ENCODE data around the gene ZNF497. TPM values are rescaled to one million over a fixed set of nuclear protein-coding genes. Genes with fewer than 3 reads are reported as not detected.
A peak's percentile ranks its signal among the peaks of the same experiment; 100 is the strongest.
"Not testable (repeated sequence)": the region's sequence is repeated elsewhere in the genome, so short reads cannot be mapped to it uniquely, and the experiment has no call there.

The ZNF497 gene
- total and polyA plus RNA-seq, 12 donors, result 0.14 to 0.73 (median 0.30) TPM; not detected in 1

- ATAC-seq, result peak in 6 of 8 donors; percentile 2 to 40 (median 6)
- WGBS, 2 donors, result 11 to 14% methylated on average over 22 of the region's 22 CpGs
- intact Hi-C loops (cut with DNase I), result loop anchor here in 1 of 10 donors (1.0 kb wide), 1 partner anchor 33 kb away; the partner anchor contains the start of gene ZNF132
Measured at GRCh38 chr19:58407658-58408151, 45.2 kb upstream of the ZNF497 start.

DNA sequence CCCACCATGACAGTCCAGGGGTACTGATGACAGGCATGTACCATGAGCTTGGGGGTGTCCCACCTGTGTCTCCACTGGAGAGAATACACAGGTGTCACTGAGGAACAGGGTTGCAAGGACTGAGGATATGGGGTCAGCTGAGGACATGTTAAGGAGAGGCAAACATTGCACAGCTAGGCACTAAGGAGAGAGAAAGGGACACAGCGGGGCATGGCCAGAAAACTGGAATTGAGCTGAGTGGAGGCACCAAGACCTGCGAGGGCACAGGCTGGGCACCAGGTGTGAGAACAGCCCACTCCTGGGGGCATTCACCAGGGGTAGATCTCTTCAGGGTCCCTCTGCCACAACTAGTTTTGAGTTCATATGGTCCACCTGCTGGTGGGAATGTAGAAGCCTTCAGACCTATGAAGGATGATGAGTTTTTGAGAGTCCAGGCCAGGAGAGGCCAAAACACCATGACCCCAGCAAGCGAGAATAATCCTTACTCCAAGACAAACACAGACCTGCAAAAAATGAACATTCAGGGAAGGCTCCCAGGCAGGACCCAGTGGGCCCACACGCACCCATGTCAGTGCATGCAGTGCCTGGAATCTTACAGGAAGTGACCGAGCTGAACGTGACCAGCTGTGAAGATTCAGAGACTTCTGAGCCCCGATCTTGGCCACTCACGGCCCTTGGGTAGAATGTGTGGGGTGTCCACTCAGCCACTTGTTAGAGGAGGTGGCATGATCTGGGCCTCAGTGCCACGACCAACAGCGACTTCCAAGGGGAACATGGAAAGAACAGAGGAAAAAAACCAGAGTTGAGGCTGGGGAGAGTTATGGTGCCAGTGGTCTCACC lies 44.5 kb upstream of the ZNF497 start:
- Histone ChIP-seq H3K36me3 (peaks cover 0 to 6% (median 0%) of the 10 kb centered on the region in 9 donors), H3K27me3 (no peaks in the 10 kb centered on the region), H3K27ac (peak overlapping the region in 6 of 10 donors; percentile 90 to 94 (median 92)), H3K9me3 (no peaks in the 10 kb centered on the region), H3K4me3 (peak overlapping the region in 8 of 10 donors; percentile 79 to 100 (median 90)), H3K4me1 (peaks cover 5 to 34% (median 27%) of the 10 kb centered on the region in 9 donors)
- 69 to 70% methylated on average over 10 of the region's 10 CpGs for WGBS, 2 donors
- intact Hi-C loops (cut with DNase I), result no loop called here
- ATAC-seq (no peak), DNase-seq (no peak)
- TF ChIP-seq CTCF (IDR thresholded peaks at IDR 0.05), result peak in 6 of 9 donors; percentile 8 to 38 (median 26)

More at GRCh38 chr19:58407658-58408151, 45.2 kb upstream of the ZNF497 start:
- Histone ChIP-seq H3K27ac (peak overlapping the region; percentile 84 to 95 (median 91)), H3K9me3 (no peaks in the 10 kb centered on the region), H3K4me1 (peaks cover 5 to 31% (median 26%) of the 10 kb centered on the region in 9 donors), H3K36me3 (peaks cover 0 to 6% (median 0%) of the 10 kb centered on the region in 9 donors), H3K4me3 (peak overlapping the region; percentile 79 to 100 (median 96)), H3K27me3 (no peaks in the 10 kb centered on the region)
- TF ChIP-seq CTCF (IDR thresholded peaks at IDR 0.05), result no peak
- DNase-seq, result no peak

DNA sequence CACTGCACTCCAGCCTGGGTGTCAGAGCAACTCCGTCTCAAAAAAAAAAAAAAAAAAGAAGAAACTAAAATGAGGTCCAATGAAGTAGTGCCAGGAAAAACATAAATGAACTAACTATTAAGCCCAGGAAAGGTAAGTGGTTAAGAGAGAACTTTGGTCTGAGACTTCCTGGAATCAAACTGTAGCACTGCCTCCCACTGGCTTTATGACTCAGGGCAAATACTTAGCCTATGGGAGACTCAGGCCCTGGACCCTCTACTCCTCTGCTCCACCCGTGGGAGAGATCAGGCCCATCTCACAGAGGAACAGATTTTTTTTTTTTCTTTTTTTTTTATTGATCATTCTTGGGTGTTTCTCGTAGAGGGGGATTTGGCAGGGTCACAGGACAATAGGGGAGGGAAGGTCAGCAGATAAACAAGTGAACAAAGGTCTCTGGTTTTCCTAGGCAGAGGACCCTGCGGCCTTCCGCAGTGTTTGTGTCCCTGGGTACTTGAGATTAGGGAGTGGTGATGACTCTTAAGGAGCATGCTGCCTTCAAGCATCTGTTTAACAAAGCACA lies 41.4 kb upstream of the ZNF497 start:
- ATAC-seq; intact Hi-C loops (cut with DNase I): not testable (repeated sequence)
- 67 to 78% methylated on average over 5 of the region's 5 CpGs for WGBS, 2 donors

GRCh38 chr19:58401840-58402421 lies 39.4 kb upstream of the ZNF497 start:
- H3K27me3 ChIP-seq, result peaks cover 0 to 14% (median 9%) of the 10 kb centered on the region in 7 donors
- H3K27ac ChIP-seq, result peak overlapping the region in 4 of 10 donors; percentile 46 to 67 (median 50)
- peaks cover 8 to 25% (median 13%) of the 10 kb centered on the region in 9 donors for H3K4me1 ChIP-seq
- 30 to 31% methylated on average over 23 of the region's 23 CpGs for WGBS, 2 donors
- H3K4me3 ChIP-seq, result peak overlapping the region in 9 of 10 donors; percentile 50 to 74 (median 62)
- H3K9me3 ChIP-seq, result no peaks in the 10 kb centered on the region
- intact Hi-C loops (cut with DNase I), result loop anchor here in 1 of 10 donors (2.0 kb wide), 1 partner anchor 15 kb away; the partner anchor contains the start of gene RPS5
- DNase-seq (no peak), ATAC-seq (peak in 1 of 8 donors; percentile 0)
- no peak for TF ChIP-seq CTCF (IDR thresholded peaks at IDR 0.05)
- no peaks in the 10 kb centered on the region for H3K36me3 ChIP-seq

More for the DNA sequence above, 41.4 kb upstream of the ZNF497 start:
- not testable (repeated sequence) for H3K36me3 ChIP-seq, H3K27ac ChIP-seq, H3K9me3 ChIP-seq, H3K4me3 ChIP-seq, H3K27me3 ChIP-seq, DNase-seq
- peaks cover 8 to 37% (median 26%) of the 10 kb centered on the region in 9 donors for H3K4me1 ChIP-seq

Data from heart right ventricle (tissue), 16 donors.